NCI-H446 treated with DMSO at 0.1 percent for 48 hours (cell line): Measurements from ENCODE around the gene KAZN.

Experiments
- DNase-seq: peaks from one replicate; lab custom pipeline; 2025; lab: John Stamatoyannopoulos, UW

Gene KAZN

DNA sequence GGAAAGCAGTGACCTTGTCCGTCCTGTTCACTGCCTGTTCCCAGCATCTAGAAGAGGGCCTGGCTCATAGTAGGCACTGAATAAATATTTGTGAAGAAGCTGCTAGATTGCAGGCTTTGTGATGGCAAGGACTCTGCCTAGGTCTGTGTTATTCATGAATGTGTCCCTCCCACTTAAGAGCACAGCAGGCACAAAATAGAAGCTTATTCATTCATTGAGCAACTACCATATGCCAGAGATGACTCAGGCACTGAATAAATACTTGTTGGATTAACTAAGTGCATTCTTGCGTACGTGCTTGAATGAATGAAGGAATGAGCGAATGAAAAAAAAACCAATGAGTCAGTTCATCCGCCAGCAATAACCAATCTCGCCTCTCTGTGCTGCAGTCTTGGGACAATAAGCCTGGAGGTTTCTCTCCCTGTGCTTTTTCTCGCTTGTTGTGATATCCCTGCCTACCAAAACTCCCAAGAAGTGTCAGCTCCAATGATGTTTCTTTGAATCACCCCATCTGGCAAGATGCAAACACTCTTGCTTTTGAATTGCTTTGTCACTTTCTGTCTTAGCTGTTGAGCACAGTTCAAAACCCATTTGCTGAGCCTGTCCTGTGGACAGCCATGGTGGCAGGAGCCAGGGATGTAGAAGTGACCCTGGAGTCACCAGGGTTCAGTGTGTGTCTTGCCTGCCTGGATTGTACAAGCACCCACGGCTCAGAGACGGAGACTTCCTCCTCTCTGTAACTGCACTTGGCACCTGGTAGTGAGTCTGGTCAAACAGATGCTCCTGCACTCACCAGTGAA, 143.9 kb downstream of the KAZN start:
- DNase-seq, result peak; percentile 37

DNA sequence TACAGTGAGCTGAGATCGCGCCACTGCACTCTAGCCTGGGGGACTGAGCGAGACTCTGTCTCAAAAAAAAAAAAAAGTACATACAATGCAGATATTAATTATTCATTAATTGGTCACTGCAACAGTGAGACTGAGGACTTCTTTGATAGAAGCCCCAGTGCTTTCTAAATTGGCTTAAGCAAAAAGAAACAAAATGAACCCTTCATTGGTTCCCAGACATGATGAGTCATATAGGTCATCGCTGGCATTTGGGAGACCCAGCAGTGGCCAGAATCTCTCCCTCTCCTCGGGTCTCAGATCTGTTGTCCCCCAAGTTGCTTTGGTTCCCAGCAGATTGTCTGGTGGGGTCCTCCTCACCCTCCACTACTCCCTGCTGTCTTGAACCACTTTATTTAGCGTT, 144.9 kb downstream of the KAZN start:
- no peak for DNase-seq

DNA sequence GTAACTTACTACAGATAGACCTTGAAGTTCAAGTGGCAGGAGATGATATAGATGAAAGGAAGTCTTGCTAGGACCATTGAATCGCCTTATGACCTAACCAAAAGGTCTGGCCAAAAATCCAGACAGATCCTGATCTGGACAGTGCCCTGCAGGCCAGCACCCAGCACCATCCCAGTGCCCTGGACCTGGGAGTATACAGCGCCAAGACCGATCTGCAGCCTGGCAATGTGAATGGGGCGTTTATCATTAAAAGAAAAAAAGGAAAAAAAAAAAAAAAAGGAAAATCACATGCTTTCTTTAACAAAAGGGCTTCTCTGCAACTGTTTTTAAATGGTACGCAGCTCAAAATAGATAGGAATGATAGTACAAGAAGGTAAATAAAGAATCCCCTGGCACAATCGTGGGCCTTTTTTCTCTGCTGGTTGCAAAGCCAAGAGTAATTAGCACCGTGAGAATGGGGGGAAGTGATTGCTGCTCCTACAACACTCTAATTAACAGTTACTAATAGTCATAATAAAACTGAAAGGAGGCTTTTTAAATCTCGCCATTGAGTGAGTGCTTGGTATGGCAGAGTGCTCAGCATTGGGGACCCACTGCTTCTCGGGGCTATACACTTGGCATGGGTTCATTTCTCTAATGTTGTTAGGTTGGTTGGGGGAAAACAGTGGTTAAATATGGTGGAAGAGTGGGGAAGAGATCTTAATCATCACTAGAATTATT, 146.7 kb downstream of the KAZN start:
- DNase-seq, result no peak

DNA sequence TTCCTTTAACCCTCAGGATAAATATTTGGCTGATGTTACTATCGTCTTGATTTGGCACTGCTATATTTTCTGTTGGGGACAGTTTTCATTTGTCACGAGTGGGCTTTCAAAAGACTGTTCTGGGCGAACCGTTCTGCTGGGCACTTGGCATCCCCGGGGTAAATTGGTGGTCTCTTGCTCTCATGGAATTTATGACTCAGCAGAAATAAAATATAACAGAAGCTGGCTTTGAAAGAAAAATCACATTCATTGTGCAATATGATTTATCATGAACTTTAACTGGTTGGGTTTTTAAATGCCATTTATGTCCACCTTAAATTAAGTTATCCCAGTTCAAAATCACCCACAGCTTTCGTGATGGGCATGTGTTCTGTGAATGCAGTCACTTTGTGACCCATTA, 147.3 kb downstream of the KAZN start:
- no peak for DNase-seq

DNA sequence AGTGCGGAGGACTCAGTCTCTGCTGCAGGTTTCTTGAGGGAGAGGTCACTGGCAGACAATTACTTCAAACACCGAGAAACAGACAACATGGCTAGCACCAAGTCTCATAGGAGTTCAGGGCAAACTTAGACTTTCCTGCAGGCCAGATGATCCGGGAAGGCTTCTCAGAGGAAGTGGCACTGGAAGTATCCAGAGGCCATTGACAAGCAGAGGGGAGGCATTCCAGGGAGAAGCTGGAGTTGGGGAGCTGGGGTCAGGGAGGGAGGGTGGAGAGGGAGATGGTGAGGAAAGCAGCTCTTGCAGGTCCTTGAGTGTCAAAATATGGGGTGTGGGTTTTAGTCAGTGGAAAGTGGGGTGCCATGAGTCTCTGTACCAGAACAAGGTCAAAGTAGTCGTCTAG, 147.9 kb downstream of the KAZN start:
- DNase-seq, result no peak

DNA sequence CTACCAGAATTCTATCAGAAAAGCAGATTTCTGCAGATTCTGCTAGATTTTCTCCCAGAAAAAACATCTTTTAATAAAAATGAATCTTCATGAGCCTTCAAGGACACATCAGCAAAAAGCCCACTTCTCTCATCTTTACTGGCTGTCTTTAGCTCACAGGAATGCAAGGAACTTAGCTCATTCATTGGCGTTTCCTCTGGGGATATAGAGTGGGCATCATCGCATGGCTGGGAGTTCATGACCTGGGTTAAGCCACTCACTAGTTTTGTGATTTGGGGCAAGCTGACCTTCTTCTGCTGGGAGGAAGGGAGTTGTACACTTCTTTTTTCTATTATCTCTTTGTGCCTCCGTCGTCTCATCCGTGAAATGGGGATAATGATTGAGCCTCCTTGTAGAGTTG, 149.7 kb downstream of the KAZN start:
- no peak for DNase-seq

DNA sequence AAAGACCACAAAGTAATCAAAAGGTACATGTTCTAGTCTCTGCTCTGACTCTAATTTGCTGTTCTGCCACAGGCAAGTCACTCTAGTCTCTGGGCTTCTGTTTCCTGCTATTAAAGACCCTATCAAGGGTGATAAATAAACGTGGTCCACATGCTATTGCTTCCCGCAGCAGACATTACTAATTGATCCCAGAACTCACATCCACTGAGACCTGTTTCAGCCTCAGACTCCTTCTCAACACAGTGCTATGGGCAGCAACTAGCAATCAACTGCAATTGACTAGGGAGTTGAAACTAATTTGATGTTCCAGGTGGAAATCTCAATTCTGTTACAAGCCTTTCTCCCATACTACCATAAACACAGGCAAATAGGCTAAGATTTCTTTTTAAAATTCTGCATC, 150.5 kb downstream of the KAZN start:
- no peak for DNase-seq

DNA sequence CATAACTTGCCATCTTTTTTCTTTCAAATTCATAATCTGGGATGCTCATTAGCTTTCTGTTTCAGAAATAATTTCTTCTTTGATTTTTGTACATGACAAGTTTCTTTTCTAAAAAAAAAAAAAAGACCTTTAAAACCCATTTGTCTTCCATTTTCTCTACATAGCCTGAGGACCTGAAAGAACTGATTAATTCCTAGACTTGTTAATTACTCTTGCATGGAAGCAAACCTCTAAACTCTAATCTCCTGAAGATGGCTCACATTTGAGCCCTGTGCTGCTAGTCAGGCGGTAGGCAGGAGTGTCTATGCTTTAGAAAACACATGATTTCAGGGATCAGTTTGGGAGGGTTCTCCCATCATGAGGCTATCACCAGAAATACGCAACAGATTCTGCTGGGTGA, 152.0 kb downstream of the KAZN start:
- no peak for DNase-seq

DNA sequence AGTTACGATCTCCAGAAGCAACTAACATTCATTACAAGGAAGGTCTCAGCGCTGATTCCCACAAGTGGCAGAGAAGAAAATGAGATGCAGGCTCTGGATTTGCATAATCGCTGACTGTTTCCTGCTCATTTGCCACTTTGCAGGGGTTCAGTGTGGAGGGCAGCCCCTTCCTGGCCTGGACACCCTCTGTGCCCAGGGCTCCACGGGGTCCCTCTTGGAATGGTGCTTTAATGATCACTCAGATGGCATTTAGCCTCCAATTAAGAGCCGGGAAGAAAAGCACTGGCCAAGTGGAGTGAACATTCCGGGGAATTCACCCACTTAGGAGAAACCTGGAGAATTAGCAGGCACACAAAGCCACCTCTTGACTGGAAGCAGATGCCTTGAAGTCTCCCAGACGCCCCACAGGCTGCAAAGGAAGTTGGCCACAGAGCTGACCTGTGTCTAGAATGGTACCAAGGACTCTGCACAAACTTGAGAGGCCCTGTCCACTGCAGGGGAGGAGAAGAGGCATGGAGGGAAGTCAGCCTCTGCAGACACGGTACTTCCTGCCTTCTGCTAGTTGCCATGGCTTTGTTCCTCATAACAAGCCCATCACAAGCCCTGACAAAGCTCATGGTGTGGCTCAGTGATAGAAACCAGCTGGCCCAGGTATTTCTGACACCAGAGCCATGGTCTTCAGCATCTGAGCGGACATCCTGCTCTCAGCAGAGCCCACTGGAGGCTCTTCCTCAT, 157.2 kb downstream of the KAZN start:
- no peak for DNase-seq

DNA sequence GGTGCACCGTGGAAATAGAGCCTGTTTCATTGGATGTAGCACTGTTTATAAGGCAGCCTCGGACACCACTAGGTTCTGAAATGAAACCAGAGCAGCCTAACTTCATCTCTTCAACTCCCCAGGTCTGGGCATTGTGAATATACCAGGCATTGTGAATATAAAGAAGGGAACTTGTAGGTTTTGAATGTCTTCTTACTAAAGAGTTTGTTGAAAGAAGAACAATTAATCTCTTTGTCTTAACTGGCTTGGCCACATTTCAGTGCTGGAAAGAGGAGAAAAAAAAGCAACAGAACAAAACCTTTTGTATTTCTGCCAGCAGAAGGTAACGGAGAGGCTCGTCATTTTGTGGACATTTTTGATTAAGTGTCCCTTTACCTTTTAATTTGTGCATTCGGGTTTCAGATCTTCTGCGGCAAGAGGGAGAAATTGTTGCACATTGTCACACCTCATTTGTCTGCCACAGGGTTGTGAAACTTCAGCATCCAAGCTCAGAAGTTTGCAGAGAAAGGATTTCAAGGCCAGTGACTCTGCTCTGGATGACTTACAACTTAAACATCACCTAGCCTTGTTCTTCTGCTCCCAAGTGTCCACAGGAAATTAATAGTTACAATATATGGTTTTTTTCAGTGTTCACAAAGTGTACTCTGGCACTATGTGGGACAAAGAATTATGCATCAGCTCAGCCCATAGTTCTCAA, 158.3 kb downstream of the KAZN start:
- DNase-seq, result no peak

DNA sequence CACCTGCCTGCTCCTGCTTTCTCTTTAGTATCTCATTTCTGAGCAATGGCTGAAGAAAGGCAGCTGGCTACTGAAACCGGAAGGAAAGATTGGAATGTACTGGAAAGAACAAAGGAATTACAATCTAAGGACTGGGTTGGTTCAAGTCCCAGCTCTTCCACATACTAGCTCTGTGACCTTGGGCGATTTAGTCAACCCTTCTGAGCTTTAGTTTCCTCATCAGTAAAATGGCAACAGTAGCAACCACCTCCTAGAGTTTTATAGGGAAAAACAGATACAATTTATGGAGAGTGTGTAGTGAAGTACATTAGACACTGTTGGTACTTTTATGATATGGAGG, 158.8 kb downstream of the KAZN start:
- no peak for DNase-seq

DNA sequence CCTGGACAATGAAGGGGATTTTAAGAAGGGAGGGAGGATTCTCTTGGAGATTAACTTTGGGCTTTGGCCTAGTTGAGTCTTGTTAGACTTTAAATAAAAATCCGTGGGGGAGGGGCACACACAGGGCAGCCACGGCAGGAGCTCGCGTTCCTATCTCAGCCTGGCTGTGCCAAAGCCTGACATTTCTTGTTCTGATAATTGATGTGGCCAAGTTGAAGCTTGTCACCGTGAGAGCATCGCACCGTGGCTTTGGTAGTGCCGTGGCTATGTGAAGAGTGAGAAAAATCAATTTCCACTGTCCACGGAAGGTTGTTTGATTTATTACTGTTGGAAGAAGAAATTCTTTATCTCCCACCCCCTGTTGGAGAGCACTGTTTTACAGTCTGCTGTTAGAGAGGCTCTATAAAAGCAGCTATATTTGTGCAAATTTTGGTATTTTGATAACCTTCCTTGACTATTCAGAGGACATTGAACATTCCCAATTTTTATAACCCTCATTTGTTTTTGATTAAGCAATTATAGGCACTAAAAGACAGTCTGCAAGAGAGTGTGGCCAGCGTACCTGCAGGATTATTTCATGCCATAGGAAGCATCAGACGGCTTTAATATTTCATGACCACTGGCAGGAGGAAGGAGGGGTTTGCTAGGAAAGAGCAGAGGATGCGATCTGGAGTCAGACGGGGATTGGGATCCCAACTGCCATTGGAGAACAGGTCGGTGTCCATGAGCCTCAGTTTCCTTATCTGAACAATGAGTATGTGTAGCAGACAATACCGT, 160.7 kb downstream of the KAZN start:
- DNase-seq, result no peak

DNA sequence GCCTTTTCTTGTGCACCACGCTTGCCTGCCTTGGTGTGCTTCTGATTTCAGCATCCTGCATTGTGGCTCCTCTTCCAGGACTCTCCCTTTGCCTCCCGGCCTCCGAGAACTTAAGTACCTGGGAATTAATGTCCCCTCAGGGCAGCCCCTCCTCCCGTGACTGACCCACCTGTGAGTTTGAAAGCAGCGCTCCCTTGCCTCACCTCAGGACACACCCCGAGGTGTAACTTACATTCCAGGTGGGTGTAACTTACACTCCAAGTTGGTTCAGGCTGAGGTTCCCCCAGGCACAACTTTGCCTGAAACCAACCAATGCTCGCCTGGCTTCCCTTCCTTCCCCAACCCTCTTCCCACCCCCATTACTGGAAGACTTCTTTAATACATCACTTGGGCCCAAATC, 161.4 kb downstream of the KAZN start:
- DNase-seq, result no peak

DNA sequence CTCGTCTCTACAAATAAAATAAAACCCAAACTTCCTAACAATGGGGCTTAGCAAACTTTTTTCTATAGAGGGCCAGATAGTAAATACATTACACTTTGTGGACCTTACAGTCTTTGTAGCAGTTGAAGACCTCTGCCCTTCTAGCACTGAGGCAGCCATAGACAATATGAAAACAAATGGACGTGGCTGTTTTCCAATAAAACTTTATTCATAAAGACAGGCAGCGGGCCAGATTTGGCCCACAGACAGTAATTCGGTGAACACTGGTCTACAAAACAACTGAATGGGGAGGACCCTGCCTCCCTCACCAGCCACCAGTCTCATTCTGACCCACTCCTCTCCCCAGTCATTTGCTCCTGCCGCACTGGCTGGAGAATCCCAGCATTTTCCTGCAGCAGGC, 162.3 kb downstream of the KAZN start:
- DNase-seq, result no peak

DNA sequence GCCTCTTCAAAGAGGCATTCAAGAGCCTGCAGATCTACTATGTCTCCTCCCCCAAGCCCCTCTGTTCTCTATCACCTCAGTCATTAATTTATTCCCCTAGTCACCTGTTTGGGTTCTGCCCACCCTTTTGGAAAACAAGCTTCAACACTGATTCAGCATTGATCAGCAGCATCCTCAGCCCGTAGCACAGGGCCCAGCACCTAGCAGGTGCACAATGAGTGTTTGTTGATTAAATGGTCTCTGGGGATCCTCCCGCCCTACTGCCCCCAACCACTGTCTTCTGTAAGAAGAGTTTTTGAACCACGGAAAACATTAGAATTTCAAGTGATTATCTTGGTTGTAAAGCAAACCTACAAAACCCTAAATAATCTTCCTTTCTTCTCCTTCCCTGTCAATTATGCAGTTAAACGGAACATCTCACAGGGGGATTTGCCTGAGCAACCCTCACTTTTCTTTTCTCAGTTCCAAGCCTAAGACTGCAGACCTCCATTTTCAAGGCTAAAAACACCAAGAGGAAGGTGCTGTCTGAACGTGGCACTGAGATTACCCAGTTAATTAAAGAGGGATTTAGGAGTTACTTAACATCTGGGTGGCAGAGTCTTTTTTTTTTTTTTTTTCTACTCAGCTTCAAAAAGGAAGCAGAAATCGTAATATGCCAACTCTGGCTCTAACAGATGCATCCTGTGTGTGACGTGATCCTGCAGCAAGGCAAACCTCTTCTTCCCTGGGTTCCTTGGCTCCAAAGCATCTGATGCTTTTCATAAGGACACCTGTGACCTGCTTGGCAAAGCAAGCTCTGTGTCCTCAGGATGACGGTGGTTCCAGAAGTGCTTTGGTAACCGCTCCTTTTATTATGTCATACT, 163.0 kb downstream of the KAZN start:
- no peak for DNase-seq

DNA sequence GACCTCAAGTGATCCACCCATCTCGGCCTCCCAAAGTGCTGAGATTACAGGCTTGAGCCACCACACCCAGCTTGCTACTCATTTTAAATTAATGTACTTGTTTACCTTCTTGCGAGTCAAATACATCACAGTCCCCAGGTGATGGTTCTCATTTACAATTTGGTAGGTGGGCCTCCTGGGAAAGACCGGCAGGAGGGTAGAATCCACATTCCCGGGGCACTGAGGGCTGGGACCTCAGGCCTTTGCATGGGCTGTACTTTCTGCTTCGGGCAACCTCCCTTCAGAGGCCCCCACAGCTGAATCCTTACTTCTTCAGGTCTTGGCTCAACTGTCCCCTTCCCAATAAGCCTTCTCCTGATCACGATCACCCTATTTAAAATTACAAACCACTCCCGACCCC, 165.5 kb downstream of the KAZN start:
- no peak for DNase-seq

DNA sequence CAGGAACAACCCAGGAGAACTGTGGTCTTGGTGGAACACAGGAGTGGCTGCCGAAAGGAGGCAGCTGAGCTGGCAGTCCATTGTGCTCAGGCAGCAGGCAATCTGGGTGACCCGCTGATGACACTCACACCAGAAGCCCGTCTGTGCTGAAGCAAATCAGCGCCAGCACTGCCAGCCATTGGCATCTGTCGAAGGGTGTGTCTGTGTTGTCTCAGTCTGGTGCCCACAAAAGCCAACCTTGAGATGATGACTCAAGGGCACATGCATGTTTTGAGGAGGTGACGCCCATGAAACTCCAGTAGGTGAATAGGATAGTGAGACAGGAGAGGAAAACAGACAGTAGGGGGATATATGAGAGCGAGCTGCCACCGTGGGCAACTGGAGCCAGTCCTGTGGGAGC, 167.3 kb downstream of the KAZN start:
- no peak for DNase-seq

DNA sequence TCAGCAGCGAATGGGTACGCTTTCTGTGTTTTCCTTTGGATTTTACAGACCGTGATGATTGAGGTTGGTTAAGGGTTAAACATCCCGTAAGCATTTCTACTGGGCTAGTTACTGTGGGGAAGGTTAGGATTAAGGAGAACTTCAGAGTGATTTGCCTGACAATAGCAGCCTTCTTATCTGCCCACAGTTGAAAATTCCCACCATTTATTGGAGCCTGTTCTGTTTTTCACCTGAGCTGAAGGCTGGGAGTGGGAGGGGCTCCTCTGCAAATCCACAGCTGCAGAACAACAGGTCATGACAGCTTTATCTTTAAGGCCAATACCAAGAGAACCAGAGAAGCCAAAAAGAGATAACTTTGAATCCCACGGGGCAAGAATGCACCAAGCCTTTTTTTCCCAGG, 168.6 kb downstream of the KAZN start:
- DNase-seq, result no peak

DNA sequence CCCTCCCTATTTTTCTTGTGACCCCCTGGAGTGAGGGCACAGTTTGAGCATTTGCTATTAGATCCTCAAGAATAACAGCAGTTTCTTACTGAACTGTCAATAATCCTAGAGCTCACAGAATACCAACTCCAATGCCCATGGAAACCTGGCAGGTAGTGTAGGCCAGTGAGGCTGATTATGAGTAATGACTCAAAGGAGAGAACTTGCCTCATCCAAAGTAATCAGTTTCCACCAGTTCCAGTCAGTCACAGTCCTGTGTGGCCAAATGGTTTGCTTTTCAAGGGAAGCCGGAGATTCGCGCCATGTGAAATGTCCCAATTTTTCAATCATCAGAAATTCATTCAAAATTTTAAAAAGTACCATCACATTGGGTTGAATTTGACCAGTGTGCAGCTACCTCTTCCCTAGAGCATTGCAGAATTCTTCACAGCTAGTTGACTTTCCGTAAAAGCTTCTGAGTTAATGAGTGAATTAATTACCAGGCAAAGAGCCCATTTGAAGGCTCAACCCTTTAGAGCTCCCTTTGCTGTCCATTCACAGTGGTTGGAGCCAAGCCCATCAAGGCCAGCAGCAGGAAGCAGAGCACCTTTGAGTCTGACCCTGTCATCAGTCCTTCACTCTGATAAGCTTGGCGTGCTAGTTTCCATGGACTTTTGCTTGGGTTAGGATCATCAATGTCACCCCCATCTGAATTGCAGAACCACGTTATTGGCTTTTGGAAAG, 170.3 kb downstream of the KAZN start:
- no peak for DNase-seq
